T-helper 1 cell treated with Interleukin-12 subunit alpha and Interleukin-12 subunit beta and Interleukin-4 antibody, amounts not matched to agents 30 μg/mL and 1 μg/mL, for 36 hours (primary cell): ENCODE measurements around the gene RTP4.

Source experiments
- H3K27ac Mint-ChIP-seq: one replicate; pipeline ENCODE4 v1.8.0; 2021; ENCODE audit warnings: mild to moderate bottlenecking, mixed read lengths
- H3K27me3 Mint-ChIP-seq: one replicate; pipeline ENCODE4 v1.8.0; 2021; ENCODE audit warnings: low read depth, mixed read lengths
- H3K36me3 Mint-ChIP-seq: one replicate; pipeline ENCODE4 v1.8.0; 2021; ENCODE audit warnings: low read depth, mixed read lengths
- H3K4me1 Mint-ChIP-seq: one replicate; pipeline ENCODE4 v1.8.0; 2021; ENCODE audit warnings: low read depth, mixed read lengths
- H3K4me3 Mint-ChIP-seq: one replicate; pipeline ENCODE4 v1.8.0; 2021; ENCODE audit warnings: mild to moderate bottlenecking, moderate library complexity, mixed read lengths
- H3K9me3 Mint-ChIP-seq: one replicate; pipeline ENCODE4 v1.8.0; 2021; ENCODE audit warnings: mixed read lengths

RTP4 gene

DNA sequence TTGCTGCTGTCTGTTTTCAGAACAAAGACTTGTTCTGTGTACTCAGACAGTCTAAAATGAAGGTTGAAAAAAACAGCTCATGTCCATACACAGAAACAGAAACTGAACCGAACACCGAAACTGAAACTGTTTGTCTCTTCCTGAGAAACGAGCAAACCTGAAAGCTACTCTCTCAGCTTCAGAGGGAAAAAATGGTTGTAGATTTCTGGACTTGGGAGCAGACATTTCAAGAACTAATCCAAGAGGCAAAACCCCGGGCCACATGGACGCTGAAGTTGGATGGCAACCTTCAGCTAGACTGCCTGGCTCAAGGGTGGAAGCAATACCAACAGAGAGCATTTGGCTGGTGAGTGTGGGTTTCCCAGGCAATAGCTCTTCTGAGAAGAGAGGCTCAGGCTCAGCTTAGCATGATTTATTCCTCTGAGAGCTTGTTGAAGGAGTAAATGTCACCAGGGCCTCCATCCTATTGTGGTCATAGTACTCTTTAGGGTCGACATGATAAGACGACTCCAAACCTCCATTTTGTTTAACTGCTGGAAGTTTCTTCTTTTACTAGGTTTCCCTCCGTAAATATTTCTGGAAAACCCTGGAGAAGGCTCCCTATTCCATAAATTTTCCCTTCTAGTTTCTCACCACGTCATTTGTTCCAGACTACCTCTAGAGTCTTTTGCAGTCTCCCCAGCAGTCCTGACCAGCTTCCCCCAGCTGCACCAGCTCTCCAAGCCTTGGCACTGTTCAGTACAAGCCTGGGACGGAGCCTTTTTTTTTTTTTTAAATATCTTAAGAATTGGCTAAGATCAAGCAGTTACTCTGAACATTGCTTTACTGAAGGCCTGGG, at the start of gene RTP4:
TSS of gene RTP4 (plus strand) at position 135 of the 838 bp plus-strand sequence. CDS start at position 192, 57 bp downstream.
- peak within 1 kb of the TSS; percentile 97 for H3K27ac Mint-ChIP-seq
- H3K9me3 Mint-ChIP-seq, result no peaks in the 10 kb centered on the region
- H3K27me3 Mint-ChIP-seq, result no peaks in the 10 kb centered on the region
- H3K4me3 Mint-ChIP-seq, result peak within 1 kb of the TSS; percentile 98
- H3K4me1 Mint-ChIP-seq, result peaks cover 27% of the 10 kb centered on the region
- H3K36me3 Mint-ChIP-seq, result peaks cover 49% of the 10 kb centered on the region

- H3K27me3 Mint-ChIP-seq, result peaks cover 32% of the 10 kb centered on the region
- no peaks in the 10 kb centered on the region for H3K36me3 Mint-ChIP-seq
- H3K27ac Mint-ChIP-seq, result no peak overlapping the region
Measured at GRCh38 chr3:187318819-187319616, 49.2 kb upstream of the RTP4 start.

DNA sequence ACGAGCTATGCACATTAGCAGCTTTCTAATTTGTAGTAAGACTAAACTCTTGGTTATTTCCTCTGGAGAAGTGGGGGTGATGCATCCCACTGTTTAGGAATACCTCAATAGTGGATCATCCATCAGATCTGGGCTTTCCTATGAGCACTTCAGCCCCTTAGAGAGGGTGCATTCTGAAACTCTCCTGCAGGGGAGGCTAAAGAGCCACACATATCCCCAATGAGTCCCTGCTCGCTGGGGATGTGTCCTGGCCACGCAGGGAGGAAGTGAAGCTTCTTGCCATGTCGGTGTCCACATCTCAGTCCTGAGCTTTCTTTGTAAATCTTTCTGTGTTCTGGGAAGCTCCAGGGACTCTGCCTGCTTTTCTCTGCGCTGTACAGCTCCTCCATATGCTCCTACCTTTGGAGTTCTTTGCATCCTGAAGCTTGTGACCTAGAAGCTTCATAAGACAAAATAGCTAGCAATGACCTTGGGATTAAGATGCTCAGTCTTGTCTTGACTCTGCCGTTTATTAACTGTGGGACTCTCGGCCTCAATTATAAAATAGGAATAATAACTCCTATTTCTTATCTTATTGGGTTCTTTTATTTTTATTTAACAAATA, 48.4 kb upstream of the RTP4 start:
- peaks cover 32% of the 10 kb centered on the region for H3K27me3 Mint-ChIP-seq
- H3K9me3 Mint-ChIP-seq, result no peaks in the 10 kb centered on the region
- peaks cover 8% of the 10 kb centered on the region for H3K4me1 Mint-ChIP-seq
- H3K36me3 Mint-ChIP-seq, result no peaks in the 10 kb centered on the region
- no peak overlapping the region for H3K4me3 Mint-ChIP-seq
- no peak overlapping the region for H3K27ac Mint-ChIP-seq

More at GRCh38 chr3:187318819-187319616, 49.2 kb upstream of the RTP4 start:
- H3K9me3 Mint-ChIP-seq, result no peaks in the 10 kb centered on the region
- H3K4me3 Mint-ChIP-seq, result no peak overlapping the region
- H3K4me1 Mint-ChIP-seq, result peaks cover 8% of the 10 kb centered on the region

DNA sequence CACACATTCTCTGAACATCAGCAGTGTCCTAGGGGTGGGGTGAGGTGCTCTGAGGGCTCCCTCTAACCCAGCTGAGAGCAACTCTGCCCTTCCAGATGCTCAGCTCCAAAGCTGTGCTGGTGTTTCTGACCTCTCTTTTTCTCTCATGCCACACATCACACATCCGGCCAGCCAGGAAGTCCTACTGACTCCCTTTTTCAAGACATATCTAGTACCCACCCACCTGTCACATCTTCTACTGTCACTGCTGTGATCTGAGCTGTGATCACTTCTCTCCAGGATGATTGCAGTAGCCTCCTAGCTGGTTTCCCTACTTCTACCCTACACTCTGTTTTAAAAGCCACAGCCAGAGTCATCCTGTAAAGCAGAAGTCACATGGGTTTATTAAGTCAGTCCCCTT, 46.4 kb upstream of the RTP4 start:
- H3K36me3 Mint-ChIP-seq, result no peaks in the 10 kb centered on the region
- peaks cover 8% of the 10 kb centered on the region for H3K4me1 Mint-ChIP-seq
- no peaks in the 10 kb centered on the region for H3K9me3 Mint-ChIP-seq
- H3K4me3 Mint-ChIP-seq, result no peak overlapping the region
- H3K27me3 Mint-ChIP-seq, result peaks cover 27% of the 10 kb centered on the region
- H3K27ac Mint-ChIP-seq, result no peak overlapping the region

DNA sequence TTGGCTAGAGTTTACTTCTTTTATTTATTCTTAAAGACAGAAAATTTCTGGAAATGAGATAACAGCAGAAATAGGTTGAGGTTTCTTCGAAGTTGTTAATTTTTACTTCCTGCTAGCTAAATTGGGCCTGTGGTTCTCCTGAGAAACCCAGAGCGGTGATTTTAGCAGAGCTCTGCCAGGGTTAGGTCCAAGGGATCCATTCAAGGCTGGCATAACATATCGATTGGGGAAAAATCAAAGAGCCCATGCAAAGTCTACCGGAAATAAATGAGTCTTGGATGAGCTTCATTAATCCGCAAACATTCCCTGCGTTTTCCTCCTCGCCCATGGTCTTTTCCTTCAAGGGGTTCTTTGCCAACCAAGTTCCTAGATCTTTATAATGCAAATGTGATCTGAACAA, 45.9 kb upstream of the RTP4 start:
- Mint-ChIP-seq H3K4me1 (peaks cover 8% of the 10 kb centered on the region), H3K36me3 (no peaks in the 10 kb centered on the region), H3K9me3 (no peaks in the 10 kb centered on the region), H3K4me3 (no peak overlapping the region), H3K27ac (no peak overlapping the region), H3K27me3 (peaks cover 22% of the 10 kb centered on the region)

DNA sequence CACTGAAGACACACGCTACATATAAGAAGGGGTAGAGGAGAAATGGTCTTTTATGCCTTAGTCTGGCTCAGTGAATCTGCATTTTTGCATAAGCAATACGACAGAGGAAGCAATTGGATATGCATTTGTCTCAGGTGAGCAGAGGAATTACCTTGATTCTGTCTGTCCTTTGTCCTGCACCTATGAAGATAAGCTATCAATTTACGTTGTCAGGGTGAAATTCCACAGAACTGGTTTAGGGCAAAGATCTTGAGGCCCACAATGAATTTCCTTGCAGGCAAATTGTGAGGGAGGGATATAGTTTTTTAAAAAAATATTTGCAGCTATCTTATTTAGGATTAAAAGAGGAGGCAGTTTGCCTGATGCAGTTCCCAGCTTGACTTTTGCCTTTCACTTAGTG, 45.1 kb upstream of the RTP4 start:
- H3K36me3 Mint-ChIP-seq, result no peaks in the 10 kb centered on the region
- peaks cover 8% of the 10 kb centered on the region for H3K4me1 Mint-ChIP-seq
- H3K4me3 Mint-ChIP-seq, result no peak overlapping the region
- H3K27ac Mint-ChIP-seq, result no peak overlapping the region
- no peaks in the 10 kb centered on the region for H3K9me3 Mint-ChIP-seq
- H3K27me3 Mint-ChIP-seq, result peaks cover 17% of the 10 kb centered on the region

- Mint-ChIP-seq H3K9me3 (no peaks in the 10 kb centered on the region), H3K4me1 (peaks cover 2% of the 10 kb centered on the region), H3K36me3 (no peaks in the 10 kb centered on the region), H3K27me3 (peaks cover 11% of the 10 kb centered on the region), H3K4me3 (no peak overlapping the region), H3K27ac (no peak overlapping the region)
Measured at GRCh38 chr3:187325632-187326031, 42.6 kb upstream of the RTP4 start.

- peaks cover 11% of the 10 kb centered on the region for H3K27me3 Mint-ChIP-seq
Measured at GRCh38 chr3:187327845-187328244, 40.3 kb upstream of the RTP4 start.

GRCh38 chr3:187328691-187329090, 39.5 kb upstream of the RTP4 start:
- no peak overlapping the region for H3K27ac Mint-ChIP-seq
- H3K4me1 Mint-ChIP-seq, result no peaks in the 10 kb centered on the region
- H3K9me3 Mint-ChIP-seq, result no peaks in the 10 kb centered on the region
- H3K27me3 Mint-ChIP-seq, result peaks cover 8% of the 10 kb centered on the region
- no peak overlapping the region for H3K4me3 Mint-ChIP-seq
- H3K36me3 Mint-ChIP-seq, result no peaks in the 10 kb centered on the region

More at GRCh38 chr3:187327845-187328244, 40.3 kb upstream of the RTP4 start:
- H3K9me3 Mint-ChIP-seq, result no peaks in the 10 kb centered on the region
- no peaks in the 10 kb centered on the region for H3K4me1 Mint-ChIP-seq
- H3K36me3 Mint-ChIP-seq, result no peaks in the 10 kb centered on the region
- no peak overlapping the region for H3K4me3 Mint-ChIP-seq
- no peak overlapping the region for H3K27ac Mint-ChIP-seq

- no peak overlapping the region for H3K27ac Mint-ChIP-seq
- H3K4me3 Mint-ChIP-seq, result no peak overlapping the region
- H3K36me3 Mint-ChIP-seq, result no peaks in the 10 kb centered on the region
- peaks cover 15% of the 10 kb centered on the region for H3K27me3 Mint-ChIP-seq
- H3K9me3 Mint-ChIP-seq, result no peaks in the 10 kb centered on the region
- H3K4me1 Mint-ChIP-seq, result no peaks in the 10 kb centered on the region
Measured at GRCh38 chr3:187334904-187335303, 33.3 kb upstream of the RTP4 start.

- peaks cover 20% of the 10 kb centered on the region for H3K27me3 Mint-ChIP-seq
- H3K27ac Mint-ChIP-seq, result no peak overlapping the region
- H3K4me3 Mint-ChIP-seq, result no peak overlapping the region
- no peaks in the 10 kb centered on the region for H3K4me1 Mint-ChIP-seq
- H3K9me3 Mint-ChIP-seq, result no peaks in the 10 kb centered on the region
- no peaks in the 10 kb centered on the region for H3K36me3 Mint-ChIP-seq
Measured at GRCh38 chr3:187336322-187336721, 31.9 kb upstream of the RTP4 start.

- H3K4me3 Mint-ChIP-seq, result no peak overlapping the region
- no peaks in the 10 kb centered on the region for H3K9me3 Mint-ChIP-seq
- H3K4me1 Mint-ChIP-seq, result no peaks in the 10 kb centered on the region
- H3K27ac Mint-ChIP-seq, result no peak overlapping the region
- no peaks in the 10 kb centered on the region for H3K36me3 Mint-ChIP-seq
- H3K27me3 Mint-ChIP-seq, result peaks cover 35% of the 10 kb centered on the region
Measured at GRCh38 chr3:187340578-187340977, 27.6 kb upstream of the RTP4 start.

GRCh38 chr3:187342255-187342654, 25.9 kb upstream of the RTP4 start:
- Mint-ChIP-seq H3K4me1 (no peaks in the 10 kb centered on the region), H3K27me3 (peaks cover 33% of the 10 kb centered on the region), H3K9me3 (no peaks in the 10 kb centered on the region), H3K36me3 (no peaks in the 10 kb centered on the region), H3K4me3 (no peak overlapping the region), H3K27ac (no peak overlapping the region)

DNA sequence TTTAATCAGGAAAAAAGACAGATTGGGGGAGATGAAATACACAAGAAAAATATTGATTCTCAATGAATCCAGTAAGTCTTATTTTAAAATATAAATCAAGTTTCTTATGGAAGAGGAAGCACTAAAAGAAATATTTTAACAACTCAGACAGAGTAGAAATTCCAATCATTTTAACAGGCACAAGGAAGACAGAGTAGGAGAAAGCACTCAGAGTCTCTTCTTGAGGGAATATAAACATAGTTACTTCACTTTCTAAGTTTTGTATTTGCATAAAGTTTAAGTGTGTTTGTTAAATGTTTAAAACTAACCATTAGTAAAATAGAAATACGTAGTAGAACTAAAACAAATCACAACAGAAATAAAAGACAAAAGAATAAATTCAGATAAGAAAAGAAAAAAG, 24.5 kb upstream of the RTP4 start:
- Mint-ChIP-seq H3K4me1 (no peaks in the 10 kb centered on the region), H3K27ac (no peak overlapping the region), H3K36me3 (no peaks in the 10 kb centered on the region), H3K9me3 (no peaks in the 10 kb centered on the region), H3K4me3 (no peak overlapping the region), H3K27me3 (peaks cover 33% of the 10 kb centered on the region)
